Astrocyte (in vitro differentiated cells and primary cell): ENCODE measurements around the gene WWP2. TPM values are rescaled to one million over a fixed set of nuclear protein-coding genes. Genes with fewer than 3 reads are reported as not detected.

Source experiments
- DNase-seq: peaks from one replicate; pipeline ENCODE4 v3.0.0-alpha.2; 2010; ENCODE audit warnings: low read depth
- FAIRE-seq: peaks from 2 replicates; lab custom pipeline; 2011; peaks lifted over from hg19 to GRCh38; lab: Jason Lieb, UNC
- H2AFZ ChIP-seq: 2 replicates; pipeline ENCODE4 v1.6.0; 2012; ENCODE audit warnings: low read depth, low read length, inconsistent platforms
- H3K27ac ChIP-seq: 2 replicates; pipeline ENCODE4 v1.5.1; 2011; ENCODE audit warnings: low read depth, low read length, inconsistent platforms
- H3K27me3 ChIP-seq: 2 replicates; pipeline ENCODE4 v1.6.0; 2011; ENCODE audit warnings: low read length, inconsistent platforms; ENCODE audit not compliant: insufficient read depth
- H3K36me3 ChIP-seq: 2 replicates; pipeline ENCODE4 v1.5.1; 2011; ENCODE audit warnings: low read length, inconsistent platforms; ENCODE audit not compliant: insufficient read depth
- H3K4me1 ChIP-seq: 2 replicates; pipeline ENCODE4 v1.5.1; 2011; ENCODE audit warnings: low read length, inconsistent platforms; ENCODE audit not compliant: insufficient read depth
- H3K4me2 ChIP-seq: 2 replicates; pipeline ENCODE4 v1.6.0; 2012; ENCODE audit warnings: low read length, inconsistent platforms
- H3K4me3 ChIP-seq: 2 replicates; pipeline ENCODE4 v1.5.1; 2011; ENCODE audit warnings: low read depth, mild to moderate bottlenecking, low read length, inconsistent platforms; ENCODE audit not compliant: insufficient read depth
- H3K79me2 ChIP-seq: 2 replicates; pipeline ENCODE4 v1.6.0; 2012; ENCODE audit warnings: mild to moderate bottlenecking, low read length, inconsistent platforms; ENCODE audit not compliant: insufficient read depth
- H3K9ac ChIP-seq: 2 replicates; pipeline ENCODE4 v1.6.0; 2012; ENCODE audit warnings: mild to moderate bottlenecking, low read length, inconsistent platforms
- H3K9me3 ChIP-seq: 2 replicates; pipeline ENCODE4 v1.5.1; 2012; ENCODE audit warnings: low read depth, mild to moderate bottlenecking, low read length, inconsistent platforms; ENCODE audit not compliant: insufficient read depth
- H4K20me1 ChIP-seq: 2 replicates; pipeline ENCODE4 v1.6.0; 2012; ENCODE audit warnings: low read length, inconsistent platforms; ENCODE audit not compliant: insufficient read depth
- H3K27ac Mint-ChIP-seq: one replicate; pipeline ENCODE4 v1.8.0; 2021; ENCODE audit warnings: mild to moderate bottlenecking, mixed read lengths; ENCODE audit not compliant: unreplicated experiment
- H3K27me3 Mint-ChIP-seq: one replicate; pipeline ENCODE4 v1.8.0; 2021; ENCODE audit warnings: low read depth, mixed read lengths; ENCODE audit not compliant: unreplicated experiment
- H3K36me3 Mint-ChIP-seq: one replicate; pipeline ENCODE4 v1.8.0; 2021; ENCODE audit warnings: low read depth, mixed read lengths; ENCODE audit not compliant: unreplicated experiment
- H3K4me1 Mint-ChIP-seq: one replicate; pipeline ENCODE4 v1.8.0; 2021; ENCODE audit warnings: low read depth, mixed read lengths; ENCODE audit not compliant: unreplicated experiment
- H3K4me3 Mint-ChIP-seq: one replicate; pipeline ENCODE4 v1.8.0; 2021; ENCODE audit warnings: mild to moderate bottlenecking, moderate library complexity, mixed read lengths; ENCODE audit not compliant: unreplicated experiment
- H3K9me3 Mint-ChIP-seq: one replicate; pipeline ENCODE4 v1.8.0; 2021; ENCODE audit warnings: mild to moderate bottlenecking, mixed read lengths; ENCODE audit not compliant: unreplicated experiment
- EZH2 ChIP-seq: IDR thresholded peaks from 2 replicates; pipeline ENCODE4 v1.6.1; 2012; ENCODE audit warnings: mild to moderate bottlenecking, low read length, inconsistent platforms; ENCODE audit not compliant: insufficient read depth
- total RNA-seq: library from RNA; stranded (reverse); gene quantifications from 2 replicates; pipeline ENCODE4 v1.2.1, GENCODE V29; 2021
- TF ChIP-seq, protein P1 (sequence below): IDR thresholded peaks from 2 replicates; pipeline ENCODE4 v1.5.1; 2011; ENCODE audit warnings: low read depth, mild to moderate bottlenecking, inconsistent platforms, low read length, moderate library complexity; ENCODE audit not compliant: insufficient read depth

WWP2 gene
- total RNA-seq, 1 donor from 2014 or later, result 28.7 TPM

DNA sequence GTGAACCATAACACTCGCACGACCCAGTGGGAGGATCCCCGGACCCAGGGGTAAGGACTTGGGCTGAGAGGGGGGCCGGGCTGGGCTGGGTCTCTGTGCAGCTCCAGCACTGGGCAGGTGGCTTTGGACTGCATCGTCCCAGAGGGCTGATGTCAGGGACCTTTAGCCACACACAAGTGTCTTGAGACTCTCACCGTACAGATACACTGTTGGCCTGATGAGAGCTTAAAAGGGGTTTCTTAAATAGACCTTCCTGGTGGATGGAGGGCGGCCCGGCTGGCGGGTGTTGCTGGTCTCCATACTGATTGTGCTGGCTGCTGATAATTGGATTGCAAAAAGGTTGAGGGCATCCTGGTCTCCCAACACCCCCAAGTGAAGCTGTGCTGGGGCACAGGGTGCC is 167.3 kb downstream of the WWP2 start:
- DNase-seq (no peak), FAIRE-seq (no peak)
- H3K4me1 Mint-ChIP-seq, result peaks cover 30% of the 10 kb centered on the region
- H3K4me1 ChIP-seq, result peaks cover 27% of the 10 kb centered on the region
- peaks cover 21% of the 10 kb centered on the region for H3K36me3 Mint-ChIP-seq
- no peak overlapping the region for H3K4me2 ChIP-seq
- peaks cover 18% of the 10 kb centered on the region for H3K79me2 ChIP-seq
- H3K9ac ChIP-seq, result no peak overlapping the region
- no peak overlapping the region for H3K27ac ChIP-seq
- H3K9me3 ChIP-seq, result no peaks in the 10 kb centered on the region
- H3K27ac Mint-ChIP-seq, result no peak overlapping the region
- no peak overlapping the region for H3K4me3 ChIP-seq
- peaks cover 1% of the 10 kb centered on the region for H3K9me3 Mint-ChIP-seq
- H3K36me3 ChIP-seq, result peaks cover 5% of the 10 kb centered on the region
- no peaks in the 10 kb centered on the region for H4K20me1 ChIP-seq
- H3K27me3 Mint-ChIP-seq, result no peaks in the 10 kb centered on the region
- TF ChIP-seq, protein P1, sequence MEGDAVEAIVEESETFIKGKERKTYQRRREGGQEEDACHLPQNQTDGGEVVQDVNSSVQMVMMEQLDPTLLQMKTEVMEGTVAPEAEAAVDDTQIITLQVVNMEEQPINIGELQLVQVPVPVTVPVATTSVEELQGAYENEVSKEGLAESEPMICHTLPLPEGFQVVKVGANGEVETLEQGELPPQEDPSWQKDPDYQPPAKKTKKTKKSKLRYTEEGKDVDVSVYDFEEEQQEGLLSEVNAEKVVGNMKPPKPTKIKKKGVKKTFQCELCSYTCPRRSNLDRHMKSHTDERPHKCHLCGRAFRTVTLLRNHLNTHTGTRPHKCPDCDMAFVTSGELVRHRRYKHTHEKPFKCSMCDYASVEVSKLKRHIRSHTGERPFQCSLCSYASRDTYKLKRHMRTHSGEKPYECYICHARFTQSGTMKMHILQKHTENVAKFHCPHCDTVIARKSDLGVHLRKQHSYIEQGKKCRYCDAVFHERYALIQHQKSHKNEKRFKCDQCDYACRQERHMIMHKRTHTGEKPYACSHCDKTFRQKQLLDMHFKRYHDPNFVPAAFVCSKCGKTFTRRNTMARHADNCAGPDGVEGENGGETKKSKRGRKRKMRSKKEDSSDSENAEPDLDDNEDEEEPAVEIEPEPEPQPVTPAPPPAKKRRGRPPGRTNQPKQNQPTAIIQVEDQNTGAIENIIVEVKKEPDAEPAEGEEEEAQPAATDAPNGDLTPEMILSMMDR, result no peak
- TF ChIP-seq EZH2, result no peak
- no peak overlapping the region for H2AFZ ChIP-seq
- H3K4me3 Mint-ChIP-seq, result no peak overlapping the region
- no peaks in the 10 kb centered on the region for H3K27me3 ChIP-seq

DNA sequence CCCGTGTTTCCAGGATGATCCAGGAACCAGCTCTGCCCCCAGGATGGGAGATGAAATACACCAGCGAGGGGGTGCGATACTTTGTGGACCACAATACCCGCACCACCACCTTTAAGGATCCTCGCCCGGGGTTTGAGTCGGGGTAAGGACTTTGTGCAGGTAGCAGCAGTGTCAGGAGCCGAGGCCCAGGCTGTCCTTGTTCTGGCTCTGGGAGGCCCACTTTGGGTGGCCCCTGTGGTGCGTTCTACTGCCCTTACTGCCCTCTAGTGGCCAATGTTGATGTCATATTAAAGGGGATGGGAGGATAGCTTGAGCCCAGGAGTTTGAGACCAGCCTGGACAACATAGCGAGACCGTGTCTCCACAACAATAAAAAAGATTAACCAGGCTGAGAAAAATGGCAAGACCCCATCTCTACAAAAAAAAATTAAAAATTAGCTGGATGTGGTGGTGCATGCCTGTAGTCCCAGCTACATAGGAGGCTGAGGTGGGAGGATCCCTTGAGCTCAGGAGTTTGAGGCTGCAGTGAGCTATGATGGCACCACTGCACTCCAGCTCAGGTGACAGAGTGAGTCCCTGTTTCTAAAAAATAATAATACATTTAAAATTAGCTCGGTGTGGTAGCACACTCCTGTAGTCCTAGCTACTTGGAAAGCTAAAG is 168.1 kb downstream of the WWP2 start:
- no peak for DNase-seq
- H3K9me3 ChIP-seq, result no peaks in the 10 kb centered on the region
- H3K9ac ChIP-seq, result no peak overlapping the region
- H4K20me1 ChIP-seq, result no peaks in the 10 kb centered on the region
- peaks cover 25% of the 10 kb centered on the region for H3K4me1 Mint-ChIP-seq
- no peak for TF ChIP-seq EZH2
- TF ChIP-seq, protein P1, result peak; percentile 47
- peaks cover 1% of the 10 kb centered on the region for H3K9me3 Mint-ChIP-seq
- peaks cover 21% of the 10 kb centered on the region for H3K36me3 Mint-ChIP-seq
- H3K79me2 ChIP-seq, result peaks cover 18% of the 10 kb centered on the region
- FAIRE-seq, result no peak
- H3K4me3 ChIP-seq, result no peak overlapping the region
- no peaks in the 10 kb centered on the region for H3K27me3 Mint-ChIP-seq
- no peak overlapping the region for H2AFZ ChIP-seq
- H3K4me3 Mint-ChIP-seq, result no peak overlapping the region
- H3K4me2 ChIP-seq, result no peak overlapping the region
- H3K36me3 ChIP-seq, result peaks cover 5% of the 10 kb centered on the region
- H3K27ac ChIP-seq, result no peak overlapping the region
- peaks cover 23% of the 10 kb centered on the region for H3K4me1 ChIP-seq
- H3K27me3 ChIP-seq, result no peaks in the 10 kb centered on the region
- H3K27ac Mint-ChIP-seq, result no peak overlapping the region

DNA sequence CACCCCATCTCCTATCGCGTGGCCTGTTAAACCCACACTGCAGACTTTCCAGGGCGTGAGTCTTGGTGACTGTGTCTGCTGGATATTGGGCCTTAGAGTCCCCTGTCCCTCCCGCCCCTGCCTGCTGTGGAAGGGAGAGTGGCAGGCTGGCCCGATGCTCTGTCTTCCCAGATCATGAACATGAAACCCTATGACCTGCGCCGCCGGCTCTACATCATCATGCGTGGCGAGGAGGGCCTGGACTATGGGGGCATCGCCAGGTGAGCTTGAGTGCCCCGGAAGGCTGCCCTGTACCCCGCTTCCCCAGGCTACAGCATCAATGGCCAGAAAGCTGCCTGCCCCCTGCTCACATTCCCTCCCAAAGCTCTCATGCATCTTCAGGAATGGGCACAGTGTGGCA is 169.5 kb downstream of the WWP2 start:
- no peak for TF ChIP-seq EZH2
- TF ChIP-seq, protein P1, result no peak

More for the DNA sequence above, 169.5 kb downstream of the WWP2 start:
- Histone ChIP-seq H3K36me3 (peaks cover 5% of the 10 kb centered on the region), H3K9me3 (no peaks in the 10 kb centered on the region), H3K27ac (no peak overlapping the region), H3K27me3 (no peaks in the 10 kb centered on the region), H2AFZ (no peak overlapping the region), H3K79me2 (peaks cover 7% of the 10 kb centered on the region), H3K4me1 (peaks cover 12% of the 10 kb centered on the region), H3K4me3 (no peak overlapping the region), H3K9ac (no peak overlapping the region), H4K20me1 (no peaks in the 10 kb centered on the region), H3K4me2 (no peak overlapping the region)
- peaks cover 12% of the 10 kb centered on the region for H3K4me1 Mint-ChIP-seq
- DNase-seq (no peak), FAIRE-seq (no peak)
- no peak overlapping the region for H3K4me3 Mint-ChIP-seq
- H3K9me3 Mint-ChIP-seq, result peaks cover 1% of the 10 kb centered on the region
- no peak overlapping the region for H3K27ac Mint-ChIP-seq
- H3K27me3 Mint-ChIP-seq, result no peaks in the 10 kb centered on the region
- H3K36me3 Mint-ChIP-seq, result peaks cover 29% of the 10 kb centered on the region
